SK-N-SH (cell line): ENCODE results near the gene ABCA9. TPM values are rescaled to one million over a fixed set of nuclear protein-coding genes. Genes with fewer than 3 reads are reported as not detected.

ENCODE experiments used
- CTCF ChIA-PET: fragments of 300-600, 350-600 bp; formaldehyde crosslinking; extraction: SDS; loops from one replicate; lab custom pipeline; 2021; lab: Yijun Ruan, JAX
- POLR2A ChIA-PET: fragments of 350-600 bp; sonication (Branson Sonifier 250); formaldehyde crosslinking; extraction: SDS; loops from one replicate; lab custom pipeline; 2020; ENCODE audit warnings: antibody characterized with exemption, inconsistent platforms; lab: Yijun Ruan, JAX
- DNase-seq: peaks from one replicate; pipeline ENCODE4 v3.0.0; 2012
- H2AFZ ChIP-seq: fragments of 200-600 bp; sonication (generic); 2 replicates; pipeline ENCODE4 v1.8.1; 2016; ENCODE audit warnings: antibody characterized with exemption, mild to moderate bottlenecking, low read depth
- H3F3A ChIP-seq: fragments of 200-600 bp; sonication (generic); replicated peaks from 2 replicates; pipeline ENCODE3; 2016; ENCODE audit warnings: antibody characterized with exemption, mild to moderate bottlenecking; ENCODE audit not compliant: insufficient read depth
- H3K27ac ChIP-seq, 2 experiments: fragments of 200-500 bp in 1 of 2; fragments of 200-600 bp in 1 of 2; sonication (Bioruptor generic) in 1 of 2; sonication (generic), shearing (Covaris generic) in 1 of 2; 2 replicates each; pipeline versions ENCODE4 v1.5.1 to v1.6.1; 2014 to 2016; ENCODE audit warnings: low read depth in 2 of 2, inconsistent platforms in 1 of 2, low read length in 1 of 2, mild to moderate bottlenecking in 1 of 2, mixed read lengths in 1 of 2
- H3K27me3 ChIP-seq: fragments of 200-600 bp; sonication (generic), shearing (Covaris generic); 2 replicates; pipeline ENCODE4 v1.6.1; 2016; ENCODE audit warnings: mixed run types; ENCODE audit not compliant: insufficient read depth
- H3K36me3 ChIP-seq, 2 experiments: fragments of 200-500 bp in 1 of 2; fragments of 200-600 bp in 1 of 2; sonication (Bioruptor generic) in 1 of 2; sonication (generic) in 1 of 2; replicated peaks in 1 of 2; 2 replicates each; pipeline versions ENCODE3 to v1.5.1; 2014 to 2016; ENCODE audit warnings: low read length in 1 of 2, mild to moderate bottlenecking in 1 of 2; ENCODE audit not compliant: insufficient read depth in 2 of 2, control insufficient read depth in 1 of 2
- H3K4me1 ChIP-seq, 2 experiments: fragments of 200-500 bp in 1 of 2; fragments of 200-600 bp in 1 of 2; sonication (Bioruptor generic) in 1 of 2; sonication (generic), shearing (Covaris generic) in 1 of 2; 2 replicates each; pipeline versions ENCODE4 v1.5.1 to v1.6.1; 2014 to 2016; ENCODE audit warnings: low read depth in 1 of 2, low read length in 1 of 2, mixed run types in 1 of 2; ENCODE audit not compliant: insufficient read depth in 2 of 2, control insufficient read depth in 1 of 2
- H3K4me2 ChIP-seq: fragments of 200-600 bp; sonication (generic), shearing (Covaris generic); 2 replicates; pipeline ENCODE4 v1.6.1; 2017; ENCODE audit warnings: mixed run types
- H3K4me3 ChIP-seq, 2 experiments: fragments of 200-500 bp in 1 of 2; fragments of 200-600 bp in 1 of 2; sonication (Bioruptor generic) in 1 of 2; sonication (generic), shearing (Covaris generic) in 1 of 2; 2 replicates each; pipeline versions ENCODE4 v1.5.1 to v1.8.1; 2014 to 2016; ENCODE audit warnings: low read depth in 2 of 2, inconsistent platforms in 1 of 2, low read length in 1 of 2, mild to moderate bottlenecking in 1 of 2, mixed read lengths in 1 of 2, moderate library complexity in 1 of 2
- H3K79me2 ChIP-seq: fragments of 200-600 bp; sonication (generic); 2 replicates; pipeline ENCODE4 v1.8.1; 2017; ENCODE audit warnings: mild to moderate bottlenecking; ENCODE audit not compliant: insufficient read depth
- H3K9ac ChIP-seq: fragments of 200-600 bp; sonication (generic); 2 replicates; pipeline ENCODE4 v1.6.1; 2017; ENCODE audit warnings: mixed run types
- H3K9me2 ChIP-seq: fragments of 200-600 bp; sonication (generic); 2 replicates; pipeline ENCODE4 v1.6.1; 2017; ENCODE audit warnings: mixed run types
- H3K9me3 ChIP-seq: fragments of 200-600 bp; sonication (generic); 2 replicates; pipeline ENCODE4 v1.6.1; 2017; ENCODE audit warnings: mixed run types, mild to moderate bottlenecking, moderate library complexity
- H4K20me1 ChIP-seq: fragments of 200-600 bp; sonication (generic); 2 replicates; pipeline ENCODE4 v1.6.1; 2017; ENCODE audit warnings: mild to moderate bottlenecking, mixed run types; ENCODE audit not compliant: insufficient read depth
- CHD2 ChIP-seq: fragments of 150-350 bp; IDR thresholded peaks from 2 replicates; pipeline ENCODE4 v1.6.1; 2018; ENCODE audit warnings: low read length; ENCODE audit not compliant: partially characterized antibody
- ELF1 ChIP-seq: IDR thresholded peaks from 2 replicates; pipeline ENCODE4 v1.4.0; 2012
- EP300 ChIP-seq, 2 experiments: IDR thresholded peaks; 2 replicates each; pipeline versions ENCODE4 v1.4.0 to v1.6.1; 2012; ENCODE audit warnings: borderline replicate concordance in 1 of 2, low read depth in 1 of 2, low read length in 1 of 2
- FOXM1 ChIP-seq: IDR thresholded peaks from 2 replicates; pipeline ENCODE4 v1.4.0; 2012; ENCODE audit warnings: low read depth, mild to moderate bottlenecking
- GATA2 ChIP-seq: sonication (generic); formaldehyde crosslinking; IDR thresholded peaks from 2 replicates; pipeline ENCODE4 v1.5.0; 2020; ENCODE audit warnings: mild to moderate bottlenecking, missing genetic modification reagents
- MEF2A ChIP-seq: IDR thresholded peaks from 2 replicates; pipeline ENCODE4 v1.4.0; 2012; ENCODE audit warnings: low read depth, borderline replicate concordance
- POLR2AphosphoS5 ChIP-seq: IDR thresholded peaks from 2 replicates; pipeline ENCODE4 v1.6.1; 2012; ENCODE audit warnings: low read depth, low read length
- RCOR1 ChIP-seq: fragments of 150-350 bp; IDR thresholded peaks from 2 replicates; pipeline ENCODE4 v1.6.1; 2017; ENCODE audit warnings: antibody characterized with exemption, low read length
- RXRA ChIP-seq: IDR thresholded peaks from 2 replicates; pipeline ENCODE4 v1.4.0; 2012; ENCODE audit warnings: low read depth, mild to moderate bottlenecking, borderline replicate concordance
- SMC3 ChIP-seq: IDR thresholded peaks from 2 replicates; pipeline ENCODE4 v1.6.1; 2012; ENCODE audit warnings: low read depth, low read length, improper control_type of control experiment
- TAF1 ChIP-seq: IDR thresholded peaks from 2 replicates; pipeline ENCODE4 v1.6.1; 2012; ENCODE audit warnings: low read depth, mild to moderate bottlenecking, low read length, moderate library complexity, borderline replicate concordance
- TEAD4 ChIP-seq: IDR thresholded peaks from 2 replicates; pipeline ENCODE4 v1.4.0; 2012; ENCODE audit warnings: mild to moderate bottlenecking, borderline replicate concordance; ENCODE audit not compliant: insufficient read depth
- YY1 ChIP-seq: IDR thresholded peaks from 2 replicates; pipeline ENCODE4 v1.4.0; 2012; ENCODE audit warnings: low read depth, mild to moderate bottlenecking
- polyA plus RNA-seq, 3 experiments: library from polyadenylated mRNA; depleted of rRNA; stranded (reverse); fragments of >200 nt; gene quantifications; 2 replicates each; pipeline ENCODE4 v1.2.3, GENCODE V29; 2012
- TF ChIP-seq, protein P1 (sequence below): IDR thresholded peaks from 2 replicates; pipeline ENCODE4 v1.4.0; 2012; ENCODE audit warnings: low read depth, borderline replicate concordance
- TF ChIP-seq, protein P2 (sequence below): IDR thresholded peaks from 2 replicates; pipeline ENCODE4 v1.6.1; 2012; ENCODE audit warnings: mild to moderate bottlenecking, low read depth, low read length, moderate library complexity
- TF ChIP-seq, protein P3 (sequence below): IDR thresholded peaks from 2 replicates; pipeline ENCODE4 v1.4.0; 2012; ENCODE audit warnings: low read depth
- TF ChIP-seq, protein P4 (sequence below): IDR thresholded peaks from 2 replicates; pipeline ENCODE4; 2012

ABCA9 gene
- polyA plus RNA-seq, 1 of the 3 experiments (the other 2 are of a cell fraction): 0.07 TPM

DNA sequence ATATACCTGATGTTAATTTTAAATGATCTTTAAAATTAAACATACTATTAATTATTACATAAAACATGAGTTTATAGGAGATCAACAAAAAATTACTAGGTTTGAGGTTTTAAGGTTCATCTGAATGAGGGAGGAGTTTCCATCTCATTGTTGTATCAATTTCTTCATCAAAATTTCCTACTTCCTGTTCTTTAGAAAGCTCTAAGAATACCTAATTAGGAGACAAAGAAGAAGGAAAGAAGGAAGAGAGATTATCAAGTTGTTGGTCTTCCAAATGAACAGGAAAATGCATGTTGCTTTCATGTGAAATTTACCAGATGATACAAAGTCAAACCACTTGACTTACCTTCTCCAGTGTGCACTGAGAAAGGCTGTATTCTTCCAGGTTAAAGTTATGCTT is 18.1 kb upstream of the ABCA9 start:
- no peak for TF ChIP-seq FOXM1
- no peak for TF ChIP-seq RCOR1
- TF ChIP-seq, protein P1, sequence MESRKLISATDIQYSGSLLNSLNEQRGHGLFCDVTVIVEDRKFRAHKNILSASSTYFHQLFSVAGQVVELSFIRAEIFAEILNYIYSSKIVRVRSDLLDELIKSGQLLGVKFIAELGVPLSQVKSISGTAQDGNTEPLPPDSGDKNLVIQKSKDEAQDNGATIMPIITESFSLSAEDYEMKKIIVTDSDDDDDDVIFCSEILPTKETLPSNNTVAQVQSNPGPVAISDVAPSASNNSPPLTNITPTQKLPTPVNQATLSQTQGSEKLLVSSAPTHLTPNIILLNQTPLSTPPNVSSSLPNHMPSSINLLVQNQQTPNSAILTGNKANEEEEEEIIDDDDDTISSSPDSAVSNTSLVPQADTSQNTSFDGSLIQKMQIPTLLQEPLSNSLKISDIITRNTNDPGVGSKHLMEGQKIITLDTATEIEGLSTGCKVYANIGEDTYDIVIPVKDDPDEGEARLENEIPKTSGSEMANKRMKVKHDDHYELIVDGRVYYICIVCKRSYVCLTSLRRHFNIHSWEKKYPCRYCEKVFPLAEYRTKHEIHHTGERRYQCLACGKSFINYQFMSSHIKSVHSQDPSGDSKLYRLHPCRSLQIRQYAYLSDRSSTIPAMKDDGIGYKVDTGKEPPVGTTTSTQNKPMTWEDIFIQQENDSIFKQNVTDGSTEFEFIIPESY: no peak
- TF ChIP-seq, protein P2, sequence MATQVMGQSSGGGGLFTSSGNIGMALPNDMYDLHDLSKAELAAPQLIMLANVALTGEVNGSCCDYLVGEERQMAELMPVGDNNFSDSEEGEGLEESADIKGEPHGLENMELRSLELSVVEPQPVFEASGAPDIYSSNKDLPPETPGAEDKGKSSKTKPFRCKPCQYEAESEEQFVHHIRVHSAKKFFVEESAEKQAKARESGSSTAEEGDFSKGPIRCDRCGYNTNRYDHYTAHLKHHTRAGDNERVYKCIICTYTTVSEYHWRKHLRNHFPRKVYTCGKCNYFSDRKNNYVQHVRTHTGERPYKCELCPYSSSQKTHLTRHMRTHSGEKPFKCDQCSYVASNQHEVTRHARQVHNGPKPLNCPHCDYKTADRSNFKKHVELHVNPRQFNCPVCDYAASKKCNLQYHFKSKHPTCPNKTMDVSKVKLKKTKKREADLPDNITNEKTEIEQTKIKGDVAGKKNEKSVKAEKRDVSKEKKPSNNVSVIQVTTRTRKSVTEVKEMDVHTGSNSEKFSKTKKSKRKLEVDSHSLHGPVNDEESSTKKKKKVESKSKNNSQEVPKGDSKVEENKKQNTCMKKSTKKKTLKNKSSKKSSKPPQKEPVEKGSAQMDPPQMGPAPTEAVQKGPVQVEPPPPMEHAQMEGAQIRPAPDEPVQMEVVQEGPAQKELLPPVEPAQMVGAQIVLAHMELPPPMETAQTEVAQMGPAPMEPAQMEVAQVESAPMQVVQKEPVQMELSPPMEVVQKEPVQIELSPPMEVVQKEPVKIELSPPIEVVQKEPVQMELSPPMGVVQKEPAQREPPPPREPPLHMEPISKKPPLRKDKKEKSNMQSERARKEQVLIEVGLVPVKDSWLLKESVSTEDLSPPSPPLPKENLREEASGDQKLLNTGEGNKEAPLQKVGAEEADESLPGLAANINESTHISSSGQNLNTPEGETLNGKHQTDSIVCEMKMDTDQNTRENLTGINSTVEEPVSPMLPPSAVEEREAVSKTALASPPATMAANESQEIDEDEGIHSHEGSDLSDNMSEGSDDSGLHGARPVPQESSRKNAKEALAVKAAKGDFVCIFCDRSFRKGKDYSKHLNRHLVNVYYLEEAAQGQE: no peak
- TF ChIP-seq, protein P3, sequence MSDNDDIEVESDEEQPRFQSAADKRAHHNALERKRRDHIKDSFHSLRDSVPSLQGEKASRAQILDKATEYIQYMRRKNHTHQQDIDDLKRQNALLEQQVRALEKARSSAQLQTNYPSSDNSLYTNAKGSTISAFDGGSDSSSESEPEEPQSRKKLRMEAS: no peak
- no peak for TF ChIP-seq MEF2A
- no peak for TF ChIP-seq EP300 (IDR thresholded peaks at IDR 0.05; ENCODE audit: borderline replicate concordance in 1 of 2, low read depth in 1 of 2, low read length in 1 of 2)
- no peak for TF ChIP-seq TAF1
- no peak for TF ChIP-seq GATA2
- no peak for TF ChIP-seq CHD2
- TF ChIP-seq, protein P4, sequence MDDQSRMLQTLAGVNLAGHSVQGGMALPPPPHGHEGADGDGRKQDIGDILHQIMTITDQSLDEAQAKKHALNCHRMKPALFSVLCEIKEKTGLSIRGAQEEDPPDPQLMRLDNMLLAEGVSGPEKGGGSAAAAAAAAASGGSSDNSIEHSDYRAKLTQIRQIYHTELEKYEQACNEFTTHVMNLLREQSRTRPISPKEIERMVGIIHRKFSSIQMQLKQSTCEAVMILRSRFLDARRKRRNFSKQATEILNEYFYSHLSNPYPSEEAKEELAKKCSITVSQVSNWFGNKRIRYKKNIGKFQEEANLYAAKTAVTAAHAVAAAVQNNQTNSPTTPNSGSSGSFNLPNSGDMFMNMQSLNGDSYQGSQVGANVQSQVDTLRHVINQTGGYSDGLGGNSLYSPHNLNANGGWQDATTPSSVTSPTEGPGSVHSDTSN: no peak
- TF ChIP-seq YY1: no peak
- TF ChIP-seq TEAD4: no peak
- no peak for TF ChIP-seq ELF1
- TF ChIP-seq SMC3: no peak
- TF ChIP-seq RXRA: no peak
- no peak for TF ChIP-seq POLR2AphosphoS5
- H2AFZ ChIP-seq: no peak overlapping the region
- H3K36me3 ChIP-seq: no peaks in the 10 kb centered on the region
- H3K4me2 ChIP-seq: no peak overlapping the region
- H3K27ac ChIP-seq: no peak overlapping the region
- no peaks in the 10 kb centered on the region for H3F3A ChIP-seq
- DNase-seq: no peak
- H3K9me2 ChIP-seq: peaks cover 5% of the 10 kb centered on the region; the same call in 1 of the 2 replicates
- H3K9ac ChIP-seq: no peak overlapping the region
- no peaks in the 10 kb centered on the region for H3K79me2 ChIP-seq
- no peaks in the 10 kb centered on the region for H3K4me1 ChIP-seq
- ChIA-PET CTCF (no interaction called here), POLR2A (no interaction called here)
- H3K9me3 ChIP-seq: no peaks in the 10 kb centered on the region
- H3K4me3 ChIP-seq: no peak overlapping the region
- no peaks in the 10 kb centered on the region for H3K27me3 ChIP-seq
- H4K20me1 ChIP-seq: no peaks in the 10 kb centered on the region
